ENCODE measurements around the gene KRTAP5-5. TPM values are rescaled to one million over a fixed set of nuclear protein-coding genes. Genes with fewer than 3 reads are reported as not detected.

KRTAP5-5 gene
- total RNA-seq, 1 experiment from 2014 or later = not detected

DNA sequence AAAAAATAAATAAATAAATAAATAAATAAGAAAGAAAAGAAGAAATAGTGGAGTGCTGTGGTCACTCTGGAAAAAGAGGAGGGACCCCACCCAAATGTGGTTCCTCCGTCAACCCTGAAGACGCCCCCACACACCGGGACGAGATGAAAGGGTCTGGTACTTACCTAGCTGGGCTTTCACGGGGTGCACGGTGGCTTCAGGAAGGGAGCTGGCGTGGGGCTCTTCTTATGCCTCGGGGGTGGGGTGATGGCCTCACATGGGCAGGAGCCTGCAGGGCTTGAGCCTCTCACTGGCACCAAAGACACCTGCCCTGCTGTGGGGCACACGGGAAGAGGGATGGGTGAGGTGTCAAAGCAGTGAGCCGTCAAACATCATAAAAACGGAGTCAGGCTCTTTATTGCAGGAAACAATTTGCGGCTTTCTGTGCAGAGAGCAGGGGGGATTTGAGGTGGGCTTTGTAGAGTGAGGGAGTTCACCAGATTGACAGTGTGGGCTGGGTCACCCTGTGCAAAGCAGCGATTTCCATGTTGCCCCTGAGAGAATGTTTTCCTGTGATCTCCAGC, 39.4 kb downstream of the KRTAP5-5 start:
- Histone ChIP-seq H2AFZ (ENCODE audit: low read length) (no peak overlapping the region), H2BK15ac (ENCODE audit: low read depth, low read length) (no peak overlapping the region), H3K9ac (ENCODE audit: extremely low read depth, insufficient read length, low read length) (no peak overlapping the region), H4K5ac (ENCODE audit: insufficient read length, low read depth, low read length) (no peak overlapping the region), H2BK5ac (ENCODE audit: insufficient read length, low read length) (no peak overlapping the region), H3K79me2 (ENCODE audit: insufficient read depth, low read length) (no peaks in the 10 kb centered on the region), H2AK5ac (ENCODE audit: insufficient read length, low read length) (no peak overlapping the region), H3K4me2 (ENCODE audit: insufficient read depth, insufficient read length, low read length) (no peak overlapping the region), H3K56ac (ENCODE audit: insufficient read length, low read depth, low read length) (no peak overlapping the region), H4K91ac (ENCODE audit: insufficient read length, low read depth, low read length) (no peak overlapping the region), H2BK12ac (ENCODE audit: insufficient read length, low read depth, low read length) (no peak overlapping the region), H3K23ac (ENCODE audit: insufficient read length, low read depth, low read length) (no peak overlapping the region), H4K20me1 (ENCODE audit: control insufficient read depth, insufficient read depth, insufficient read length) (no peaks in the 10 kb centered on the region), H4K8ac (replicated peaks; ENCODE audit: insufficient read length, low read depth, low read length) (no peak overlapping the region), H3T11ph (ENCODE audit: low read length) (no peak overlapping the region), H3K4ac (ENCODE audit: low read depth, low read length) (no peak overlapping the region), H3K23me2 (ENCODE audit: insufficient read length, low read depth, low read length, poor library complexity, severe bottlenecking) (no peaks in the 10 kb centered on the region), H3K14ac (ENCODE audit: insufficient read depth, low read length) (no peak overlapping the region), H3K9me3 (ENCODE audit: control insufficient read depth, low read depth, low read length) (no peaks in the 10 kb centered on the region), H3K79me1 (ENCODE audit: insufficient read depth, low read depth, low read length, poor library complexity, severe bottlenecking) (no peaks in the 10 kb centered on the region), H3K18ac (ENCODE audit: insufficient read length, low read depth, low read length) (no peak overlapping the region), H3K4me1 (ENCODE audit: insufficient read depth, low read length) (no peaks in the 10 kb centered on the region), H2BK20ac (ENCODE audit: low read depth, low read length, poor library complexity, severe bottlenecking) (no peak overlapping the region), H3K27me3 (ENCODE audit: insufficient read depth, low read length) (no peaks in the 10 kb centered on the region), H3K27ac (ENCODE audit: insufficient read length, low read depth, low read length) (no peak overlapping the region), H2BK120ac (ENCODE audit: low read depth, low read length, poor library complexity, severe bottlenecking) (no peak overlapping the region)
- no CpG with 5 or more reads among the region's 13 CpGs for WGBS (ENCODE audit: extremely low coverage, insufficient read length, low lambda C conversion rate)
- DNase-seq = no peak
- TF ChIP-seq, protein P1, sequence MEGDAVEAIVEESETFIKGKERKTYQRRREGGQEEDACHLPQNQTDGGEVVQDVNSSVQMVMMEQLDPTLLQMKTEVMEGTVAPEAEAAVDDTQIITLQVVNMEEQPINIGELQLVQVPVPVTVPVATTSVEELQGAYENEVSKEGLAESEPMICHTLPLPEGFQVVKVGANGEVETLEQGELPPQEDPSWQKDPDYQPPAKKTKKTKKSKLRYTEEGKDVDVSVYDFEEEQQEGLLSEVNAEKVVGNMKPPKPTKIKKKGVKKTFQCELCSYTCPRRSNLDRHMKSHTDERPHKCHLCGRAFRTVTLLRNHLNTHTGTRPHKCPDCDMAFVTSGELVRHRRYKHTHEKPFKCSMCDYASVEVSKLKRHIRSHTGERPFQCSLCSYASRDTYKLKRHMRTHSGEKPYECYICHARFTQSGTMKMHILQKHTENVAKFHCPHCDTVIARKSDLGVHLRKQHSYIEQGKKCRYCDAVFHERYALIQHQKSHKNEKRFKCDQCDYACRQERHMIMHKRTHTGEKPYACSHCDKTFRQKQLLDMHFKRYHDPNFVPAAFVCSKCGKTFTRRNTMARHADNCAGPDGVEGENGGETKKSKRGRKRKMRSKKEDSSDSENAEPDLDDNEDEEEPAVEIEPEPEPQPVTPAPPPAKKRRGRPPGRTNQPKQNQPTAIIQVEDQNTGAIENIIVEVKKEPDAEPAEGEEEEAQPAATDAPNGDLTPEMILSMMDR (conservative IDR thresholded peaks at IDR 0.05) = no peak
- Mint-ChIP-seq H3K36me3 (ENCODE audit: insufficient read depth in 1 of 3, low read depth in 3 of 3) (no peaks in the 10 kb centered on the region), H3K4me1 (peaks cover 0 to 4% of the 10 kb centered on the region in 2 experiments; a peak in 2 of 4 replicates), H3K27ac (no peak overlapping the region), H3K9me3 (no peaks in the 10 kb centered on the region), H3K27me3 (ENCODE audit: low read depth) (peaks cover 60% of the 10 kb centered on the region), H3K4me3 (no peak overlapping the region)
